IMR-90 (cell line): Measurements from ENCODE around the gene ARHGAP10. TPM values are rescaled to one million over a fixed set of nuclear protein-coding genes. Genes with fewer than 3 reads are reported as not detected.

Experiments used
- ATAC-seq: fragments of 200-7000 bp; cut with Tn5 transposase; 2 replicates; pipeline ENCODE4 v1.9.1; 2020; ENCODE audit warnings: low read depth, mild to moderate bottlenecking, moderate library complexity
- BruUV-seq: library from RNA; stranded (reverse); fragments of 400-500 nt; replicated peaks from 2 replicates; lab custom pipeline; 2021; lab: Mats Ljungman, UMichigan
- CTCF ChIA-PET: fragments of 300-600 bp; formaldehyde crosslinking; extraction: SDS; loops from one replicate; lab custom pipeline; 2021; ENCODE audit warnings: antibody characterized with exemption; lab: Yijun Ruan, JAX
- POLR2A ChIA-PET: fragments of 300-600 bp; sonication (Branson Sonifier 250); formaldehyde crosslinking; loops from one replicate; lab custom pipeline; 2022; ENCODE audit warnings: antibody characterized with exemption; ENCODE audit not compliant: unreplicated experiment; lab: Charles Lee
- DNase-seq: peaks from one replicate; pipeline ENCODE4 v3.0.0; 2013
- H2AFZ ChIP-seq: replicated peaks from 2 replicates; pipeline ENCODE3; 2013; ENCODE audit warnings: low read length, mild to moderate bottlenecking; ENCODE audit not compliant: poor library complexity
- H2AK5ac ChIP-seq: 2 replicates; pipeline ENCODE4 v1.6.1; 2013; ENCODE audit warnings: low read depth, low read length, inconsistent platforms
- H2AK9ac ChIP-seq: replicated peaks from 2 replicates; pipeline ENCODE3; 2013; ENCODE audit warnings: mild to moderate bottlenecking, low read depth, low read length, moderate library complexity; ENCODE audit not compliant: poor library complexity
- H2BK120ac ChIP-seq: 2 replicates; pipeline ENCODE4 v1.6.1; 2013; ENCODE audit warnings: low read depth, low read length, inconsistent platforms
- H2BK15ac ChIP-seq: 3 replicates; pipeline ENCODE4 v1.6.1; 2013; ENCODE audit warnings: low read depth, low read length, inconsistent platforms
- H2BK20ac ChIP-seq: 2 replicates; pipeline ENCODE4 v1.6.1; 2013; ENCODE audit warnings: low read depth, mild to moderate bottlenecking, inconsistent platforms, low read length, moderate library complexity
- H2BK5ac ChIP-seq: 2 replicates; pipeline ENCODE4 v1.6.1; 2013; ENCODE audit warnings: mild to moderate bottlenecking, low read depth, low read length, inconsistent platforms; ENCODE audit not compliant: poor library complexity, severe bottlenecking
- H3K14ac ChIP-seq: replicated peaks from 2 replicates; pipeline ENCODE4 v1.6.1; 2013; ENCODE audit warnings: low read depth, low read length, inconsistent platforms
- H3K18ac ChIP-seq: 2 replicates; pipeline ENCODE4 v1.6.1; 2013; ENCODE audit warnings: low read depth, low read length, control low read depth
- H3K23ac ChIP-seq: 2 replicates; pipeline ENCODE4 v1.6.1; 2013; ENCODE audit warnings: low read depth, low read length, inconsistent platforms
- H3K27ac ChIP-seq: 2 replicates; pipeline ENCODE4 v1.5.1; 2013; ENCODE audit warnings: mild to moderate bottlenecking, control low read depth, low read length; ENCODE audit not compliant: insufficient read depth
- H3K27me3 ChIP-seq: 2 replicates; pipeline ENCODE4 v1.6.1; 2013; ENCODE audit warnings: low read length; ENCODE audit not compliant: control insufficient read depth, insufficient read depth
- H3K36me3 ChIP-seq: 2 replicates; pipeline ENCODE4 v1.6.1; 2013; ENCODE audit warnings: low read length, mixed read lengths; ENCODE audit not compliant: control insufficient read depth, insufficient read depth
- H3K4ac ChIP-seq: 2 replicates; pipeline ENCODE4 v1.6.1; 2013; ENCODE audit warnings: low read depth, low read length, inconsistent platforms
- H3K4me1 ChIP-seq: 2 replicates; pipeline ENCODE4 v1.6.1; 2013; ENCODE audit warnings: low read length, mixed read lengths; ENCODE audit not compliant: control insufficient read depth, insufficient read depth
- H3K4me2 ChIP-seq: 2 replicates; pipeline ENCODE4 v1.6.1; 2013; ENCODE audit warnings: low read depth, mild to moderate bottlenecking, control low read depth, low read length, moderate library complexity
- H3K4me3 ChIP-seq: 2 replicates; pipeline ENCODE4 v1.5.1; 2013; ENCODE audit warnings: low read depth, mild to moderate bottlenecking, control low read depth, low read length, moderate library complexity; ENCODE audit not compliant: insufficient read depth
- H3K56ac ChIP-seq: 2 replicates; pipeline ENCODE4 v1.6.1; 2013; ENCODE audit warnings: low read length, inconsistent platforms; ENCODE audit not compliant: insufficient read depth; ENCODE audit errors: extremely low read depth
- H3K79me1 ChIP-seq, 2 experiments: 2 replicates each; pipeline ENCODE4 v1.6.1; 2013; ENCODE audit warnings: low read length in 2 of 2, inconsistent platforms in 1 of 2, low read depth in 1 of 2
- H3K9ac ChIP-seq: 2 replicates; pipeline ENCODE4 v1.6.1; 2013; ENCODE audit warnings: low read depth, low read length, control low read depth
- H3K9me1 ChIP-seq: 2 replicates; pipeline ENCODE4 v1.6.1; 2013; ENCODE audit warnings: low read length, inconsistent platforms; ENCODE audit not compliant: insufficient read depth
- H3K9me3 ChIP-seq: 2 replicates; pipeline ENCODE4 v1.6.1; 2013; ENCODE audit warnings: low read length; ENCODE audit not compliant: control insufficient read depth, insufficient read depth
- H4K20me1 ChIP-seq: 2 replicates; pipeline ENCODE4 v1.6.1; 2013; ENCODE audit warnings: low read length, inconsistent platforms; ENCODE audit not compliant: insufficient read depth
- H4K5ac ChIP-seq: 2 replicates; pipeline ENCODE4 v1.6.1; 2013; ENCODE audit warnings: mild to moderate bottlenecking, low read depth, low read length, control low read depth
- H4K8ac ChIP-seq, 2 experiments: 2 replicates each; pipeline ENCODE4 v1.6.1; 2013; ENCODE audit warnings: low read depth in 2 of 2, low read length in 2 of 2, control low read depth in 1 of 2, inconsistent platforms in 1 of 2
- H4K91ac ChIP-seq: 2 replicates; pipeline ENCODE4 v1.6.1; 2013; ENCODE audit warnings: low read depth, low read length, inconsistent platforms; ENCODE audit not compliant: insufficient read depth
- BHLHE40 ChIP-seq: fragments of 150-350 bp; IDR thresholded peaks from 2 replicates; pipeline ENCODE4 v1.6.1; 2016; ENCODE audit warnings: mild to moderate bottlenecking, low read depth, low read length
- CEBPB ChIP-seq: IDR thresholded peaks from 2 replicates; pipeline ENCODE4 v1.6.1; 2012; ENCODE audit warnings: low read depth, low read length, improper control_type of control experiment
- CTCF ChIP-seq: conservative IDR thresholded peaks from 2 replicates; pipeline ENCODE4 v1.5.1; 2012; ENCODE audit warnings: mild to moderate bottlenecking, low read depth, low read length, improper control_type of control experiment
- ELK1 ChIP-seq: fragments of 150-350 bp; IDR thresholded peaks from 2 replicates; pipeline ENCODE4 v1.6.1; 2016; ENCODE audit warnings: low read depth, mild to moderate bottlenecking, low read length, moderate library complexity, borderline replicate concordance
- FOS ChIP-seq: fragments of 150-350 bp; IDR thresholded peaks from 2 replicates; pipeline ENCODE4 v1.6.1; 2016; ENCODE audit warnings: low read depth, low read length
- MAFK ChIP-seq: IDR thresholded peaks from 2 replicates; pipeline ENCODE4 v1.6.1; 2012; ENCODE audit warnings: low read depth, low read length, improper control_type of control experiment
- MAZ ChIP-seq: IDR thresholded peaks from 2 replicates; pipeline ENCODE4 v1.6.1; 2012; ENCODE audit warnings: low read depth, mild to moderate bottlenecking, low read length, improper control_type of control experiment, moderate library complexity, borderline replicate concordance
- MXI1 ChIP-seq: IDR thresholded peaks from 2 replicates; pipeline ENCODE4 v1.6.1; 2012; ENCODE audit warnings: low read depth, mild to moderate bottlenecking, low read length, moderate library complexity, borderline replicate concordance
- NFE2L2 ChIP-seq: fragments of 150-350 bp; IDR thresholded peaks from 2 replicates; pipeline ENCODE4 v1.6.1; 2016; ENCODE audit warnings: low read depth, mild to moderate bottlenecking, low read length
- POLR2A ChIP-seq: IDR thresholded peaks from 2 replicates; pipeline ENCODE4 v1.6.1; 2012; ENCODE audit warnings: mild to moderate bottlenecking, low read depth, low read length
- WGBS, 2 experiments: methylation state at CpG; one replicate each; pipeline versions ENCODE4 v1.1.5 to v1.1.7; 2013; ENCODE audit warnings: missing lambda C conversion rate in 2 of 2; ENCODE audit not compliant: insufficient read length in 1 of 2; ENCODE audit errors: extremely low coverage in 2 of 2; 5-methylcytosine and 5-hydroxymethylcytosine counted together
- dilution Hi-C: fragments of 300-500 bp; cut with HindIII; formaldehyde crosslinking; loops from one replicate; pipeline ENCODE4 v1.14.3; 2018; ENCODE audit warnings: low sequenced_read_pairs; ENCODE audit not compliant: unreplicated experiment
- in situ Hi-C: fragments of 300-500 bp; cut with MboI; formaldehyde crosslinking; loops from 3 replicates; pipeline ENCODE4 v1.14.3; 2019; ENCODE audit warnings: low sequenced_read_pairs, inconsistent platforms, mixed read lengths
- intact Hi-C: fragments of 100-400 bp; cut with micrococcal nuclease; formaldehyde crosslinking; loops from 2 replicates; pipeline ENCODE4 v1.10.0; 2022
- polyA plus RNA-seq, 3 experiments: library from polyadenylated mRNA; depleted of rRNA; stranded (reverse); fragments of >200 nt; gene quantifications; 2 replicates each; pipeline ENCODE4 v1.2.3, GENCODE V29; 2012; ENCODE audit warnings: low replicate concordance in 1 of 3
- total RNA-seq: library from RNA; depleted of rRNA; stranded (reverse); fragments of >200 nt; gene quantifications from 2 replicates; pipeline ENCODE4 v1.2.3, GENCODE V29; 2012

ARHGAP10 gene
- total and polyA plus RNA-seq, 2 of the 4 experiments (the other 2 are of a cell fraction): 27.1 to 29.4 TPM

GRCh38 chr4:148097801-148098200, 365.9 kb downstream of the ARHGAP10 start:
- BruUV-seq: no TSS peak
- Histone ChIP-seq H3K36me3 (no peaks in the 10 kb centered on the region), H2BK5ac (no peak overlapping the region), H2BK20ac (no peak overlapping the region), H3K79me1 (no peaks in the 10 kb centered on the region), H3K4ac (no peak overlapping the region), H3K27ac (no peak overlapping the region), H4K5ac (no peak overlapping the region), H3K9ac (no peak overlapping the region), H3K23ac (no peak overlapping the region), H2AK5ac (no peak overlapping the region), H2AFZ (no peak overlapping the region), H3K14ac (no peak overlapping the region), H4K20me1 (no peaks in the 10 kb centered on the region), H2AK9ac (no peak overlapping the region), H4K8ac (no peak overlapping the region), H3K9me3 (no peaks in the 10 kb centered on the region), H3K18ac (no peak overlapping the region), H2BK15ac (no peak overlapping the region), H3K4me2 (no peak overlapping the region), H3K4me3 (no peak overlapping the region), H4K91ac (no peak overlapping the region), H3K9me1 (peaks cover 2% of the 10 kb centered on the region; the same call in 1 of the 2 replicates), H3K4me1 (no peaks in the 10 kb centered on the region), H3K56ac (no peak overlapping the region), H3K27me3 (no peaks in the 10 kb centered on the region), H2BK120ac (no peak overlapping the region)
- ATAC-seq (no peak), DNase-seq (no peak)
- ChIA-PET CTCF (no interaction called here), POLR2A (no interaction called here)
- in situ Hi-C loops (no loop called here), intact Hi-C loops (no loop called here), dilution Hi-C loops (no loop called here)
- WGBS, 2 experiments: no CpG with 5 or more reads among the region's 5 CpGs
- TF ChIP-seq MAFK: no peak
- TF ChIP-seq FOS: no peak
- TF ChIP-seq ELK1: no peak
- TF ChIP-seq MXI1: no peak
- TF ChIP-seq POLR2A: no peak
- TF ChIP-seq NFE2L2: no peak
- no peak for TF ChIP-seq MAZ
- no peak for TF ChIP-seq CTCF
- TF ChIP-seq BHLHE40: no peak
- TF ChIP-seq CEBPB: no peak
